H1 (cell line): ENCODE results near the gene SSRP1. TPM values are rescaled to one million over a fixed set of nuclear protein-coding genes. Genes with fewer than 3 reads are reported as not detected.

Experiments
- CTCF ChIA-PET: fragments of 300-600 bp; sonication (Branson Sonifier 250); formaldehyde crosslinking; loops from one replicate; lab custom pipeline; 2021; ENCODE audit not compliant: partially characterized antibody; lab: Charles Lee
- POLR2A ChIA-PET: fragments of 300-600 bp; sonication (Branson Sonifier 250); formaldehyde crosslinking; loops from one replicate; lab custom pipeline; 2021; ENCODE audit warnings: inconsistent platforms; ENCODE audit not compliant: partially characterized antibody; lab: Charles Lee
- DNase-seq, 2 experiments: peaks; one replicate each; pipeline versions ENCODE4 v3.0.0 to v3.0.0-alpha.2; 2010 to 2022; ENCODE audit warnings: low spot score in 2 of 2, low read depth in 1 of 2, mixed read lengths in 1 of 2
- FAIRE-seq: peaks from 2 replicates; lab custom pipeline; 2011; peaks lifted over from hg19 to GRCh38; lab: Jason Lieb, UNC
- H2AFZ ChIP-seq: 2 replicates; pipeline ENCODE4 v1.8.1; 2012; ENCODE audit warnings: low read length, inconsistent platforms
- H2AK5ac ChIP-seq: 2 replicates; pipeline ENCODE4 v1.6.1; 2013; ENCODE audit warnings: low read depth, low read length
- H2BK120ac ChIP-seq: replicated peaks from 2 replicates; pipeline ENCODE3; 2013; ENCODE audit warnings: low read depth, low read length, inconsistent platforms
- H2BK12ac ChIP-seq: 2 replicates; pipeline ENCODE4 v1.6.1; 2013; ENCODE audit warnings: low read depth, low read length
- H2BK15ac ChIP-seq: 2 replicates; pipeline ENCODE4 v1.6.1; 2013; ENCODE audit warnings: low read length
- H2BK20ac ChIP-seq: 2 replicates; pipeline ENCODE4 v1.6.1; 2013; ENCODE audit warnings: low read length
- H2BK5ac ChIP-seq: 2 replicates; pipeline ENCODE4 v1.6.1; 2013; ENCODE audit warnings: low read depth, low read length
- H3K14ac ChIP-seq: 2 replicates; pipeline ENCODE4 v1.6.1; 2013; ENCODE audit warnings: inconsistent platforms; ENCODE audit not compliant: insufficient read length
- H3K18ac ChIP-seq: 2 replicates; pipeline ENCODE4 v1.6.1; 2013; ENCODE audit warnings: low read length; ENCODE audit errors: extremely low read depth
- H3K23ac ChIP-seq: 2 replicates; pipeline ENCODE4 v1.6.1; 2013; ENCODE audit warnings: inconsistent platforms; ENCODE audit not compliant: insufficient read length
- H3K23me2 ChIP-seq: 2 replicates; pipeline ENCODE4 v1.6.1; 2013; ENCODE audit warnings: low read depth, low read length
- H3K27ac ChIP-seq: 2 replicates; pipeline ENCODE4 v1.6.1; 2011; ENCODE audit warnings: low read depth, low read length, inconsistent platforms
- H3K27me3 ChIP-seq, 4 experiments: replicated peaks in 1 of 4; 1 replicate in 1 of 4; 2 replicates in 3 of 4; pipeline versions ENCODE4 v1.6.1 to v1.8.1; 2011 to 2013; ENCODE audit warnings: low read length in 3 of 4, mild to moderate bottlenecking in 3 of 4, inconsistent platforms in 2 of 4, mixed read lengths in 2 of 4, moderate library complexity in 1 of 4; ENCODE audit not compliant: control insufficient read depth in 3 of 4, insufficient read depth in 3 of 4; ENCODE audit errors: extremely low read depth in 1 of 4
- H3K36me3 ChIP-seq, 4 experiments: 2 replicates each; pipeline versions ENCODE4 v1.6.1 to v1.8.1; 2011 to 2013; ENCODE audit warnings: mild to moderate bottlenecking in 4 of 4, low read length in 3 of 4, moderate library complexity in 2 of 4, control low read depth in 1 of 4, inconsistent platforms in 1 of 4; ENCODE audit not compliant: insufficient read depth in 4 of 4, control insufficient read depth in 2 of 4
- H3K4ac ChIP-seq: replicated peaks from 2 replicates; pipeline ENCODE3; 2013; ENCODE audit warnings: low read length, low read depth, mixed read lengths, inconsistent platforms; ENCODE audit not compliant: insufficient read length
- H3K4me1 ChIP-seq, 4 experiments: replicated peaks in 1 of 4; 1 replicate in 1 of 4; 2 replicates in 3 of 4; pipeline versions ENCODE4 v1.6.1 to v1.8.1; 2011 to 2013; ENCODE audit warnings: low read length in 3 of 4, inconsistent platforms in 2 of 4, mixed read lengths in 1 of 4; ENCODE audit not compliant: insufficient read depth in 4 of 4, control insufficient read depth in 3 of 4
- H3K4me2 ChIP-seq, 2 experiments: 2 replicates each; pipeline versions ENCODE4 v1.6.1 to v1.8.1; 2011 to 2013; ENCODE audit warnings: low read depth in 2 of 2, low read length in 2 of 2, control low read depth in 1 of 2, inconsistent platforms in 1 of 2, mild to moderate bottlenecking in 1 of 2; ENCODE audit not compliant: insufficient read depth in 1 of 2
- H3K4me3 ChIP-seq, 4 experiments: fragments of 200-600, 300-600 bp in 1 of 4; sonication (generic), shearing (Covaris generic), sonication (Bioruptor Twin) in 1 of 4; 2 replicates each; pipeline versions ENCODE4 v1.5.1 to v1.8.1; 2011 to 2016; ENCODE audit warnings: low read length in 4 of 4, low read depth in 3 of 4, control low read depth in 2 of 4, inconsistent platforms in 2 of 4, mild to moderate bottlenecking in 2 of 4, mixed read lengths in 1 of 4, moderate library complexity in 1 of 4; ENCODE audit not compliant: insufficient read depth in 2 of 4; ENCODE audit errors: extremely low read depth in 1 of 4
- H3K56ac ChIP-seq: replicated peaks from 2 replicates; pipeline ENCODE3; 2013; ENCODE audit warnings: low read depth, mild to moderate bottlenecking, mixed read lengths, low read length, inconsistent platforms; ENCODE audit not compliant: insufficient read length
- H3K79me1 ChIP-seq: 2 replicates; pipeline ENCODE4 v1.6.1; 2013; ENCODE audit warnings: low read depth, low read length, control low read depth
- H3K79me2 ChIP-seq, 2 experiments: 2 replicates each; pipeline versions ENCODE4 v1.6.1 to v1.8.1; 2012 to 2013; ENCODE audit warnings: low read length in 2 of 2, mild to moderate bottlenecking in 2 of 2, inconsistent platforms in 1 of 2; ENCODE audit not compliant: insufficient read depth in 2 of 2, control insufficient read depth in 1 of 2
- H3K9ac ChIP-seq, 4 experiments: replicated peaks in 1 of 4; 1 replicate in 1 of 4; 2 replicates in 3 of 4; pipeline versions ENCODE4 v1.6.1 to v1.8.1; 2011 to 2013; ENCODE audit warnings: low read depth in 3 of 4, low read length in 3 of 4, control low read depth in 2 of 4, mild to moderate bottlenecking in 2 of 4, moderate library complexity in 2 of 4, inconsistent platforms in 1 of 4; ENCODE audit errors: extremely low read depth in 1 of 4
- H3K9me3 ChIP-seq, 2 experiments: 2 replicates each; pipeline versions ENCODE4 v1.6.1 to v1.8.1; 2012 to 2013; ENCODE audit warnings: mild to moderate bottlenecking in 2 of 2, moderate library complexity in 2 of 2, control low read depth in 1 of 2, inconsistent platforms in 1 of 2, low read depth in 1 of 2, low read length in 1 of 2, mixed read lengths in 1 of 2; ENCODE audit not compliant: insufficient read depth in 2 of 2
- H4K20me1 ChIP-seq, 2 experiments: replicated peaks in 1 of 2; 2 replicates each; pipeline versions ENCODE3 to v1.8.1; 2011 to 2013; ENCODE audit warnings: inconsistent platforms in 2 of 2, low read length in 2 of 2, mild to moderate bottlenecking in 1 of 2; ENCODE audit not compliant: insufficient read depth in 2 of 2, control insufficient read depth in 1 of 2
- H4K5ac ChIP-seq: 2 replicates; pipeline ENCODE4 v1.6.1; 2013; ENCODE audit warnings: low read length, low read depth, mixed read lengths, inconsistent platforms; ENCODE audit not compliant: insufficient read length
- H4K8ac ChIP-seq: 2 replicates; pipeline ENCODE4 v1.8.0; 2013; ENCODE audit warnings: mild to moderate bottlenecking, moderate library complexity, low read length, inconsistent platforms; ENCODE audit not compliant: insufficient read depth; ENCODE audit errors: extremely low read depth
- H4K91ac ChIP-seq: replicated peaks from 2 replicates; pipeline ENCODE3; 2013; ENCODE audit warnings: low read length, mixed read lengths, inconsistent platforms; ENCODE audit not compliant: insufficient read length
- ASH2L ChIP-seq: fragments of 200-600, 300-600 bp; sonication (generic); IDR thresholded peaks from one replicate; pipeline ENCODE4 v1.7.1; 2017; ENCODE audit warnings: low read length
- CHD1 ChIP-seq: IDR thresholded peaks from 2 replicates; pipeline ENCODE4 v1.6.1; 2012; ENCODE audit warnings: low read depth, low read length, improper control_type of control experiment
- EP300 ChIP-seq, 2 experiments: IDR thresholded peaks; 1 replicate in 1 of 2; 2 replicates in 1 of 2; pipeline ENCODE4 v1.6.1; 2011 to 2012; ENCODE audit warnings: low read depth in 2 of 2, low read length in 2 of 2, mild to moderate bottlenecking in 2 of 2, borderline replicate concordance in 1 of 2, inconsistent platforms in 1 of 2, moderate library complexity in 1 of 2
- EZH2 ChIP-seq: fragments of 200-600 bp; sonication (generic); IDR thresholded peaks from 2 replicates; pipeline ENCODE4 v1.7.1; 2012; ENCODE audit warnings: low read depth, mild to moderate bottlenecking, moderate library complexity, low read length, inconsistent platforms; ENCODE audit not compliant: severe bottlenecking
- PHF8 ChIP-seq: fragments of 200-600 bp; sonication (generic); conservative IDR thresholded peaks from 2 replicates; pipeline ENCODE4 v1.7.1; 2012; ENCODE audit warnings: low read depth, mild to moderate bottlenecking, inconsistent platforms, low read length, moderate library complexity
- POLR2A ChIP-seq, 2 experiments: IDR thresholded peaks; 1 replicate in 1 of 2; 2 replicates in 1 of 2; pipeline ENCODE4 v1.6.1; 2011; ENCODE audit warnings: low read depth in 2 of 2, low read length in 2 of 2, mild to moderate bottlenecking in 2 of 2; ENCODE audit errors: control extremely low read depth in 1 of 2
- SP2 ChIP-seq: IDR thresholded peaks from 2 replicates; pipeline ENCODE4 v1.6.1; 2012; ENCODE audit warnings: mild to moderate bottlenecking, low read length, inconsistent platforms
- SUZ12 ChIP-seq: fragments of 200-600 bp; sonication (generic); IDR thresholded peaks from 2 replicates; pipeline ENCODE4 v1.6.1; 2012; ENCODE audit warnings: mild to moderate bottlenecking, inconsistent platforms, low read length, moderate library complexity, mixed read lengths
- TAF7 ChIP-seq: optimal IDR thresholded peaks from 2 replicates; pipeline ENCODE3; 2011; ENCODE audit warnings: low read depth, mild to moderate bottlenecking, inconsistent platforms, low read length, moderate library complexity, borderline replicate concordance
- WGBS, 2 experiments: shearing (Covaris generic) in 1 of 2; methylation state at CpG; one replicate each; pipeline versions ENCODE4 v1.1.6 to v1.1.7; 2013 to 2015; ENCODE audit warnings: low lambda C conversion rate in 2 of 2, mixed read lengths in 2 of 2, inconsistent platforms in 1 of 2, low coverage in 1 of 2, missing lambda C conversion rate in 1 of 2; ENCODE audit not compliant: insufficient replicate concordance in 2 of 2, insufficient coverage in 1 of 2, insufficient read length in 1 of 2; ENCODE audit errors: extremely low coverage in 1 of 2, missing lambda C conversion rate in 1 of 2; 5-methylcytosine and 5-hydroxymethylcytosine counted together
- polyA plus RNA-seq, 7 experiments: library from polyadenylated mRNA; depleted of rRNA in 3 of 7; stranded (reverse) in 5 of 7; unstranded in 2 of 7; fragments of >200 nt in 5 of 7; fragments of 200-250 nt in 2 of 7; gene quantifications; 1 replicate in 5 of 7; 2 replicates in 1 of 7; 4 replicates in 1 of 7; pipeline versions ENCODE4 v1.2.1 to v1.2.3, GENCODE V29; 2011 to 2013; ENCODE audit warnings: missing spikeins in 2 of 7, mixed read lengths in 2 of 7
- total RNA-seq: library from RNA; stranded (reverse); fragmentation: NEBNext Ultra II Directional; extraction: Animal tissue kit (Norgen Biotek cat#: 25700); gene quantifications from 2 replicates; pipeline ENCODE4 v1.2.1, GENCODE V29; 2021

Gene SSRP1
- total and polyA plus RNA-seq, 2 of the 8 experiments (the other 6 are each of a cell fraction or from before 2014, with no cell fraction given), result 259 to 281 TPM

DNA sequence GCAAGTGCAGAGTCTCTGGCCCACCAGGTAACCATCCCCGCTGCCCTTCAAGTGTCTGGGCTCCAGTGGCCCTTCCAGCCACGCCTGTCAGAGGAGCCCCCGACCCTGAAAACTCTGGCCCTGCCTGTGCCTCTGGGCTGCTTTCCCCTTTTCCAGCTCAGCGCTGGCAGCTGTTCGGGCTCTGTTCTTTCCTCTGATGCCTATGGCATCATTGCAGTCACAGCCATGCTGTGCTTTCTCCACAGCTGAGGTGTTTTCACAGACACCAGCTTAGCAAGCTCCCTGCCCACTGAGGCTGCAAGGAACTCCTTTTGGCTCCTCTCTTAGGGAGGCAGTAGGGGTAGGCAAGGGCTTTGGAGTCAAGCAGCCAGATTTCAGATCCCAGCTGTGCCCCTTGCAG, 23.7 kb upstream of the SSRP1 start:
- Histone ChIP-seq H4K8ac (no peak overlapping the region), H3K79me1 (no peaks in the 10 kb centered on the region), H3K18ac (no peak overlapping the region), H3K4ac (no peak overlapping the region), H4K91ac (no peak overlapping the region), H3K27me3 (no peaks in the 10 kb centered on the region; a peak in 1 of 7 replicates), H2BK120ac (no peak overlapping the region), H3K23me2 (no peaks in the 10 kb centered on the region; the same call in 1 of the 2 replicates), H3K4me3 (no peak overlapping the region), H3K79me2 (no peaks in the 10 kb centered on the region), H3K14ac (no peak overlapping the region), H3K9me3 (no peaks in the 10 kb centered on the region), H4K20me1 (no peaks in the 10 kb centered on the region), H4K5ac (no peak overlapping the region), H2AK5ac (no peak overlapping the region), H2BK5ac (0 out of 2 replicates have a peak overlapping the region, but pooled peaks have one; percentile 24), H3K4me2 (no peak overlapping the region), H3K4me1 (peaks cover 0 to 6% (median 1%) of the 10 kb centered on the region in 4 experiments; a peak in 3 of 7 replicates), H2BK20ac (no peak overlapping the region), H2BK15ac (no peak overlapping the region), H3K9ac (no peak overlapping the region; a peak in 1 of 7 replicates), H3K23ac (no peak overlapping the region), H3K36me3 (no peaks in the 10 kb centered on the region), H3K27ac (no peak overlapping the region), H3K56ac (no peak overlapping the region), H2BK12ac (no peak overlapping the region), H2AFZ (no peak overlapping the region)
- TF ChIP-seq TAF7 (no peak), CHD1 (no peak), EZH2 (no peak), SUZ12 (no peak), SP2 (no peak), PHF8 (no peak), EP300 (IDR thresholded peaks at IDR 0.05; ENCODE audit: borderline replicate concordance in 1 of 2, low read depth in 2 of 2, low read length in 2 of 2) (no peak), POLR2A (IDR thresholded peaks at IDR 0.05; ENCODE audit: control extremely low read depth in 1 of 2, low read depth in 2 of 2, low read length in 2 of 2) (no peak), ASH2L (no peak)
- 83% methylated on average over 5 of the region's 5 CpGs; no CpG with 5 or more reads in 1 of the 2 experiments for WGBS, 2 experiments
- FAIRE-seq (no peak), DNase-seq (no peak)
- ChIA-PET CTCF (interaction anchor here (0.5 to 4.9 kb wide), 9 partner anchors 8 to 1544 kb away, joined by 3 to 24 read pairs (median 5); no protein-coding TSS in a partner anchor), POLR2A (interaction anchor here (1.6 kb wide), 1 partner anchor 47 kb away, joined by 5 read pairs; no protein-coding TSS in a partner anchor)
